Nephron (organoid): ENCODE data around the gene JAZF1.

Source experiments
- H3K27ac Mint-ChIP-seq, 3 experiments: 2 replicates each; pipeline ENCODE4 v1.8.0; 2020; ENCODE audit warnings: mixed read lengths in 3 of 3, mild to moderate bottlenecking in 2 of 3, moderate library complexity in 1 of 3
- H3K27me3 Mint-ChIP-seq: 2 replicates; pipeline ENCODE4 v1.8.0; 2021; ENCODE audit warnings: low read depth, mild to moderate bottlenecking, moderate library complexity, mixed read lengths
- H3K36me3 Mint-ChIP-seq: 2 replicates; pipeline ENCODE4 v1.8.0; 2020; ENCODE audit warnings: low read depth, mixed read lengths
- H3K4me1 Mint-ChIP-seq: 2 replicates; pipeline ENCODE4 v1.8.0; 2020; ENCODE audit warnings: mixed read lengths
- H3K4me3 Mint-ChIP-seq, 3 experiments: 2 replicates each; pipeline ENCODE4 v1.8.0; 2020; ENCODE audit warnings: mild to moderate bottlenecking in 3 of 3, mixed read lengths in 3 of 3, moderate library complexity in 2 of 3
- H3K9me3 Mint-ChIP-seq: 2 replicates; pipeline ENCODE4 v1.8.0; 2020; ENCODE audit warnings: mixed read lengths
- CTCF ChIP-seq, 3 experiments: fragments of 200-600 bp; sonication (generic); IDR thresholded peaks; one replicate each; pipeline ENCODE4 v1.5.0; 2021; ENCODE audit warnings: antibody characterized with exemption in 3 of 3; ENCODE audit not compliant: unreplicated experiment in 3 of 3

The JAZF1 gene

DNA sequence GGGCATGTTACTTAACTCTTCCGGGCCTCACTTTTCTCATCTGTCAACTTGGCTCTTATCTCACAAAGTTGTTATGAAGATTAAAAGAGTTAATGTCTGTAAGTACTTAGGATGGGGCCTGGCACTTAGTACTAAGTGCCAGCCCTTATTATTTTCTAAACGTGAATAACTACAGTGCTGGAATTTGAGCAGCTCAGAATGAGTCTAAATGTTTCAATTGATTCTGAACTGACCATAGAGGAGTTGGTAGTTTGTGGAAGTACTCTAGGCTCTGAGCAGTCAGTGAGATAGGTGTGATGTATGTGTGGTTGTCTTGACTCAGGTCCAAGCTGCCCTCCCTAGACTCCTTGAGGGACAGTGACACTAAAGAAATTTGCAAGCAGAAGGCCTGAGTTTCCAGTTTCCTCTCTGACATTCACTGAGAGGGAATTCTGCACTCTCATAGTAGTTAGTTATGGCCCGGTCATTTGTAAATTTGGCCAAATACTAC lies 18.5 kb upstream of the JAZF1 start:
- TF ChIP-seq CTCF (IDR thresholded peaks at IDR 0.05; ENCODE audit: unreplicated experiment in 3 of 3): no peak
- H3K27me3 Mint-ChIP-seq: peaks cover 7% of the 10 kb centered on the region
- no peaks in the 10 kb centered on the region for H3K36me3 Mint-ChIP-seq
- no peak overlapping the region for H3K4me3 Mint-ChIP-seq
- H3K9me3 Mint-ChIP-seq: no peaks in the 10 kb centered on the region
- H3K27ac Mint-ChIP-seq: no peak overlapping the region
- H3K4me1 Mint-ChIP-seq: peaks cover 5% of the 10 kb centered on the region

- Mint-ChIP-seq H3K4me1 (peaks cover 5% of the 10 kb centered on the region), H3K36me3 (no peaks in the 10 kb centered on the region), H3K27me3 (peaks cover 7% of the 10 kb centered on the region), H3K4me3 (no peak overlapping the region), H3K27ac (no peak overlapping the region), H3K9me3 (no peaks in the 10 kb centered on the region)
- TF ChIP-seq CTCF (IDR thresholded peaks at IDR 0.05; ENCODE audit: unreplicated experiment in 3 of 3): no peak
These were observed 15.5 kb upstream of the JAZF1 start for GRCh38 chr7:28195910-28196620.

DNA sequence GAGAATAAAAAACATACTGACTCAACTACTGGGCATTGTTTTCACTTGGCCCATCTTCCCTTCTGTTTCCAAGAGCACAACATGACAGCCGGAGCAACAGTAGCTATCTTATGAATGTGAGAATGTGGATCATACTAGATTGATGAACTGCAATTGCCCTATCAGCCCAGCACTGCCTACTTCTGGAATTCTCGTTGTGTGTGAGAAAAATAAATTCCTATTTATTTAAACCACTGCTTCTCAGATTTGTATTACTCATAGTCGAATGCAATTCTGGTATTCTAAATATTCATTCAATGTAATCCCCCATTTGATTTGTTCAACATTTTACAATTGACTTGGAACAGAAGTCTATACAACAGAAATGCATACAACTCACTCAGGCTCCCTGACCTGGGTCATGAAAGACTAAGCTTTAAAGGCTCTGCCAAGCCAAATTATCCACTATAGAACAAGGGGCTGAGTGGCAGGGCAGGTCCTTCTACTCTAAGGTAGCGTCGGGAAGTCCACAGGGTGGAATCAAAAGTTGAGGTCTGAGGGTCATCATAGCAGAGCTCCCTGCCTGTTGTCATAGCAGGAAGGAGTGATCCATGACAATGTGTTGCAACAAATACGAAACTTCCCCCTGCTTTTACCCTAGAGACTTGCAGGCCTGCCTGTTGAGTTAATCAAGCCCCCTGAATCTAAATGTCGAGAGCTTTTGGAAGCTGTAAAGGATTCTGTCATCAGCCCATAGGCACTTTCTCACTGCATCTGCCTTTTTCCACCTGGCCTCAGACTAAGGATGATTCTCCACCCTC lies 12.4 kb upstream of the JAZF1 start:
- Mint-ChIP-seq H3K36me3 (no peaks in the 10 kb centered on the region), H3K27me3 (peaks cover 16% of the 10 kb centered on the region), H3K9me3 (no peaks in the 10 kb centered on the region), H3K4me1 (peaks cover 7% of the 10 kb centered on the region), H3K4me3 (no peak overlapping the region), H3K27ac (no peak overlapping the region)
- no peak for TF ChIP-seq CTCF (IDR thresholded peaks at IDR 0.05; ENCODE audit: unreplicated experiment in 3 of 3)

- no peak overlapping the region for H3K27ac Mint-ChIP-seq
- peaks cover 7% of the 10 kb centered on the region for H3K4me1 Mint-ChIP-seq
- H3K36me3 Mint-ChIP-seq: no peaks in the 10 kb centered on the region
These were observed 11.2 kb upstream of the JAZF1 start for GRCh38 chr7:28191751-28192150.

GRCh38 chr7:28191184-28191583 lies 10.6 kb upstream of the JAZF1 start:
- H3K27me3 Mint-ChIP-seq: peaks cover 20% of the 10 kb centered on the region
- TF ChIP-seq CTCF (IDR thresholded peaks at IDR 0.05; ENCODE audit: unreplicated experiment in 3 of 3): no peak
- no peak overlapping the region for H3K27ac Mint-ChIP-seq
- no peak overlapping the region for H3K4me3 Mint-ChIP-seq
- peaks cover 7% of the 10 kb centered on the region for H3K4me1 Mint-ChIP-seq
- H3K36me3 Mint-ChIP-seq: no peaks in the 10 kb centered on the region
- H3K9me3 Mint-ChIP-seq: no peaks in the 10 kb centered on the region

More at GRCh38 chr7:28191751-28192150, 11.2 kb upstream of the JAZF1 start:
- peaks cover 19% of the 10 kb centered on the region for H3K27me3 Mint-ChIP-seq
- no peak for TF ChIP-seq CTCF (IDR thresholded peaks at IDR 0.05; ENCODE audit: unreplicated experiment in 3 of 3)
- H3K4me3 Mint-ChIP-seq: no peak overlapping the region
- H3K9me3 Mint-ChIP-seq: no peaks in the 10 kb centered on the region
